Ovary (tissue), 3 donors: ENCODE results near the gene SEMA6B.

Experiments used
- CTCF ChIP-seq, 3 donors: fragments of 450-650 bp in 2 of 3; fragments of 200-600 bp in 1 of 3; IDR thresholded peaks; one replicate each; pipeline versions ENCODE4 v1.5.1 to v1.8.0; 2016 to 2022; ENCODE audit warnings: antibody characterized with exemption in 3 of 3, mild to moderate bottlenecking in 1 of 3
- EP300 ChIP-seq: sonication (generic); formaldehyde crosslinking; IDR thresholded peaks from one replicate; pipeline ENCODE4 v1.6.1; 2017; ENCODE audit warnings: antibody characterized with exemption
- POLR2A ChIP-seq: fragments of 450-650 bp; IDR thresholded peaks from one replicate; pipeline ENCODE4 v1.6.1; 2017; ENCODE audit warnings: antibody characterized with exemption, mild to moderate bottlenecking, moderate library complexity
- donor health status: DM: no; HTN: no; CAD: no.

GRCh38 chr19:4585556-4585955, 26.1 kb upstream of the SEMA6B start:
- TF ChIP-seq POLR2A (no peak), CTCF (IDR thresholded peaks at IDR 0.05) (no peak), EP300 (no peak)
